ENCODE data around the gene PIKFYVE.

Gene PIKFYVE

GRCh38 chr2:208306291-208306690 is 40.2 kb downstream of the PIKFYVE start:
- TF ChIP-seq NFIC (IDR thresholded peaks at IDR 0.05) (no peak), USF1 (IDR thresholded peaks at IDR 0.05) (no peak), ZBTB7A (IDR thresholded peaks at IDR 0.05; ENCODE audit: low read depth) (no peak), TEAD4 (IDR thresholded peaks at IDR 0.05) (no peak), CREB1 (IDR thresholded peaks at IDR 0.05; ENCODE audit: low read depth) (no peak), REST (IDR thresholded peaks at IDR 0.05; ENCODE audit: low read depth) (no peak), MAX (IDR thresholded peaks at IDR 0.05) (no peak), TCF12 (IDR thresholded peaks at IDR 0.05; ENCODE audit: low read depth) (no peak)

GRCh38 chr2:208311321-208311720 is 45.3 kb downstream of the PIKFYVE start:
- TF ChIP-seq EP300 (IDR thresholded peaks at IDR 0.05; ENCODE audit: borderline replicate concordance) (no peak), ZBTB7A (IDR thresholded peaks at IDR 0.05; ENCODE audit: low read depth) (no peak), YY1 (IDR thresholded peaks at IDR 0.05; ENCODE audit: low read depth) (no peak), CREB1 (IDR thresholded peaks at IDR 0.05; ENCODE audit: low read depth) (no peak), REST (IDR thresholded peaks at IDR 0.05; ENCODE audit: low read depth) (no peak), RAD21 (IDR thresholded peaks at IDR 0.05; ENCODE audit: low read depth) (no peak), CEBPB (IDR thresholded peaks at IDR 0.05) (no peak), EGR1 (IDR thresholded peaks at IDR 0.05) (no peak), USF1 (IDR thresholded peaks at IDR 0.05) (no peak), NFIC (IDR thresholded peaks at IDR 0.05) (no peak), TAF1 (IDR thresholded peaks at IDR 0.05; ENCODE audit: low read depth) (no peak)

GRCh38 chr2:208311954-208312353 is 45.9 kb downstream of the PIKFYVE start:
- TF ChIP-seq RAD21 (IDR thresholded peaks at IDR 0.05; ENCODE audit: low read depth) (no peak), ZBTB7A (IDR thresholded peaks at IDR 0.05; ENCODE audit: low read depth) (no peak), YY1 (IDR thresholded peaks at IDR 0.05; ENCODE audit: low read depth) (no peak), TAF1 (IDR thresholded peaks at IDR 0.05; ENCODE audit: low read depth) (no peak), TEAD4 (IDR thresholded peaks at IDR 0.05) (no peak), CEBPB (IDR thresholded peaks at IDR 0.05) (no peak), TCF12 (IDR thresholded peaks at IDR 0.05; ENCODE audit: low read depth) (no peak), FOXM1 (IDR thresholded peaks at IDR 0.05; ENCODE audit: borderline replicate concordance, low read depth) (no peak), CREB1 (IDR thresholded peaks at IDR 0.05; ENCODE audit: low read depth) (no peak), EP300 (IDR thresholded peaks at IDR 0.05; ENCODE audit: borderline replicate concordance) (no peak), USF1 (IDR thresholded peaks at IDR 0.05) (no peak), REST (IDR thresholded peaks at IDR 0.05; ENCODE audit: low read depth) (no peak), EGR1 (IDR thresholded peaks at IDR 0.05) (no peak), MAX (IDR thresholded peaks at IDR 0.05) (no peak), NFIC (IDR thresholded peaks at IDR 0.05) (no peak)

- TF ChIP-seq MAX (IDR thresholded peaks at IDR 0.05): no peak
- TF ChIP-seq CEBPB (IDR thresholded peaks at IDR 0.05): no peak
- no peak for TF ChIP-seq RAD21 (IDR thresholded peaks at IDR 0.05; ENCODE audit: low read depth)
Observed at GRCh38 chr2:208315081-208315788, 49.2 kb downstream of the PIKFYVE start.

Measured in Ishikawa (cell line).